Ovary (tissue), 9 donors: ENCODE data around the gene ERFL. TPM values are rescaled to one million over a fixed set of nuclear protein-coding genes. Genes with fewer than 3 reads are reported as not detected.
A peak's percentile ranks its signal among the peaks of the same experiment; 100 is the strongest.

Experiments used
- DNase-seq, 5 donors: peaks; one replicate each; pipeline ENCODE4 v3.0.0-alpha.2; 2019 to 2020
- H3K27ac ChIP-seq, 2 donors: fragments of 200-600 bp; one replicate each; pipeline versions ENCODE4 v1.5.1 to v1.8.0; 2019 to 2022
- H3K27me3 ChIP-seq: fragments of 200-600 bp; one replicate; pipeline ENCODE4 v1.8.0; 2022
- H3K36me3 ChIP-seq: fragments of 200-600 bp; sonication (generic); one replicate; pipeline ENCODE4 v1.5.1; 2019
- H3K4me1 ChIP-seq: one replicate; pipeline ENCODE4 v1.8.1; 2013; ENCODE audit warnings: mild to moderate bottlenecking, moderate library complexity; ENCODE audit not compliant: insufficient read depth
- H3K4me3 ChIP-seq: fragments of 200-600 bp; sonication (generic); one replicate; pipeline ENCODE4 v1.5.1; 2017
- H3K9me3 ChIP-seq, 2 donors: fragments of 200-600 bp in 1 of 2; sonication (generic) in 1 of 2; one replicate each; pipeline versions ENCODE4 v1.5.1 to v1.8.1; 2013 to 2019; ENCODE audit warnings: mild to moderate bottlenecking in 1 of 2, moderate library complexity in 1 of 2
- EP300 ChIP-seq: sonication (generic); formaldehyde crosslinking; IDR thresholded peaks from one replicate; pipeline ENCODE4 v1.6.1; 2017; ENCODE audit warnings: antibody characterized with exemption
- POLR2A ChIP-seq: fragments of 450-650 bp; IDR thresholded peaks from one replicate; pipeline ENCODE4 v1.6.1; 2017; ENCODE audit warnings: antibody characterized with exemption, mild to moderate bottlenecking, moderate library complexity
- WGBS, 3 donors: extraction: QIAGEN DNeasy Blood & Tissue Kit in 1 of 3; methylation state at CpG; one replicate each; pipeline versions ENCODE4 v1.1.5 to v1.1.7; 2013 to 2017; 5-methylcytosine and 5-hydroxymethylcytosine counted together
- intact Hi-C, 4 donors: fragments of 100-400 bp; cut with DNase I; formaldehyde crosslinking; loops; one replicate each; pipeline versions ENCODE4 v1.11.0 to v1.15.1; 2022 to 2023
- polyA plus RNA-seq, 2 donors: library from polyadenylated mRNA; stranded (reverse); fragments of 200-250 nt in 1 of 2; fragments of 350-450 nt in 1 of 2; fragmentation: Illumina TruSeq in 1 of 2; extraction: RNeasy Lipid Tissue Mini Kit (QIAGEN cat#74804) in 1 of 2; gene quantifications; one replicate each; pipeline ENCODE4 v1.2.3, GENCODE V29; 2013 to 2014
- total RNA-seq, 7 donors: library from RNA; depleted of rRNA in 2 of 7; stranded (reverse); fragments of >200 nt in 2 of 7; fragmentation: NEBNext Ultra II Directional in 3 of 7; extraction: Animal tissue kit (Norgen Biotek cat#: 25700) in 3 of 7; gene quantifications; one replicate each; pipeline versions ENCODE4 v1.1.0 to v1.2.4, GENCODE V29; 2016 to 2023
- TF ChIP-seq, protein P1 (sequence below), 3 donors: fragments of 450-650 bp in 2 of 3; fragments of 200-600 bp in 1 of 3; IDR thresholded peaks; one replicate each; pipeline versions ENCODE4 v1.5.1 to v1.8.0; 2016 to 2022; ENCODE audit warnings: antibody characterized with exemption in 3 of 3, mild to moderate bottlenecking in 1 of 3
- donor health status: DM: no; HTN: no; CAD: no; lungs with moderate emphysema.
- donor health status: DM: no; HTN: no; CAD: no.
- donor health status: Bipolar disorder and iron deficiency.
- donor health status: DM: yes; HTN: yes; CAD: no.
- donor health status: DM: no; HTN: no; CAD: no.
- donor health status: DM: yes; HTN: yes; CAD: no.

The ERFL gene
- total and polyA plus RNA-seq, 9 donors: 0.11 to 1.3 (median 0.44) TPM; not detected in 1

DNA sequence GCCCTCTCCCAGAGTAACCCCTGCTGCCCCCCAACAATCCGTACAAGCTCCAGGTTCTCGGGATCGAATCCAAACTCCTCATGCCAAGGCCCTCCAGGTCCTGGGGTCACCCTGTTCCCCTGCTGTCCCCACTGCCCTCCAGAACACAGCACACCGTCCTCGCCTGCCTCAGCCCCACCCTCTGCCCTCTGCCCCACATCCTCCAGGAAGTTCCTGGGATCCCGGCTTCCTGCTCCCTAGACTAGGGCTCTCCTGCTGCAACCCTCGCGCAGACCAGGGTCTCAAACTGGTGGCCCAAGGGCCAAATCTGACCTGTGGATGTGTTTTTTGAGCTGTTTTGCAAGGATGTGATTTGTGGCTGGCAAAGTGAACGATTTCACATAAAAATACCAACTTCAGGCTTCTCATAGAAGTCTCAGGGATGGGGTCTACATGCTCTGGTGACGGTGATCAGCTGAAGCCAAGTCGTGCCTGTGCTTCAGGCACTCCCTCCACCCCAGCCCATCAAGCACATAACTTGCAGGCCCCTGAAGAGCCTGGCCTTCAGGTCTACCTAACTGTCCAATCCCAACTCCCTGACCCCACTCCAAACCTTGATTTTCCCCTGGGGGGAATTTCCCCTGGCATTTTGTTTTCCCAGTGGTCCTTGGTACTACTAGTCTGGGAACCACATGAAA, 29.1 kb upstream of the ERFL start:
- Histone ChIP-seq H3K9me3 (no peaks in the 10 kb centered on the region), H3K4me1 (peaks cover 1% of the 10 kb centered on the region), H3K27me3 (no peaks in the 10 kb centered on the region), H3K4me3 (no peak overlapping the region), H3K36me3 (no peaks in the 10 kb centered on the region), H3K27ac (no peak overlapping the region)
- no peak for TF ChIP-seq EP300
- TF ChIP-seq, protein P1, sequence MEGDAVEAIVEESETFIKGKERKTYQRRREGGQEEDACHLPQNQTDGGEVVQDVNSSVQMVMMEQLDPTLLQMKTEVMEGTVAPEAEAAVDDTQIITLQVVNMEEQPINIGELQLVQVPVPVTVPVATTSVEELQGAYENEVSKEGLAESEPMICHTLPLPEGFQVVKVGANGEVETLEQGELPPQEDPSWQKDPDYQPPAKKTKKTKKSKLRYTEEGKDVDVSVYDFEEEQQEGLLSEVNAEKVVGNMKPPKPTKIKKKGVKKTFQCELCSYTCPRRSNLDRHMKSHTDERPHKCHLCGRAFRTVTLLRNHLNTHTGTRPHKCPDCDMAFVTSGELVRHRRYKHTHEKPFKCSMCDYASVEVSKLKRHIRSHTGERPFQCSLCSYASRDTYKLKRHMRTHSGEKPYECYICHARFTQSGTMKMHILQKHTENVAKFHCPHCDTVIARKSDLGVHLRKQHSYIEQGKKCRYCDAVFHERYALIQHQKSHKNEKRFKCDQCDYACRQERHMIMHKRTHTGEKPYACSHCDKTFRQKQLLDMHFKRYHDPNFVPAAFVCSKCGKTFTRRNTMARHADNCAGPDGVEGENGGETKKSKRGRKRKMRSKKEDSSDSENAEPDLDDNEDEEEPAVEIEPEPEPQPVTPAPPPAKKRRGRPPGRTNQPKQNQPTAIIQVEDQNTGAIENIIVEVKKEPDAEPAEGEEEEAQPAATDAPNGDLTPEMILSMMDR (IDR thresholded peaks at IDR 0.05): no peak
- no peak for TF ChIP-seq POLR2A
- intact Hi-C loops: loop anchor here in 1 of 4 donors (5.0 kb wide), 1 partner anchor 95 kb away; the partner anchor contains the start of gene RPS19
- DNase-seq: no peak
- WGBS, 3 donors: 71 to 77% (median 73%) methylated on average over 11 of the region's 11 CpGs

DNA sequence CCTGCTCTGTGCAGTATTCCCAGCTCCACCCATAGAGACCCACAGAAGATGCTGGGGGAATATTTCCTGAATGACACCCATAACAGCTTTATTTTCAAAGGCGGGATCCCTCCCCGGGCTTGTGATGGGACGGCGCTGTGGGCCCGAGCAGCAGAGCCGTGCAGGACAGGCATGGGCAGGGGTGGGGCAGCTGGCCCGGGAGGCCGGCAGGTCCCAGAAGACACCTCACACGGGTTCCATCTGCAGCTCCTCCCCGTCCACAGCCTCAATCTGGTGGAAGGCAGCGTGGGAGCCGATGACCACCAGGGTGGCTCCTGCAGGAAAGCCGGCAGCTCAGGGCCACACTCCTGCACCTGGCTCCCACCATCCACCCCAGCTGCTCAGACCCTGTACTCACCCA, 28.4 kb upstream of the ERFL start:
- intact Hi-C loops: loop anchor here in 1 of 4 donors (5.0 kb wide), 1 partner anchor 94 kb away; the partner anchor contains the start of gene RPS19
- 77 to 85% (median 81%) methylated on average over 13 of the region's 13 CpGs for WGBS, 3 donors
- no peak for DNase-seq

DNA sequence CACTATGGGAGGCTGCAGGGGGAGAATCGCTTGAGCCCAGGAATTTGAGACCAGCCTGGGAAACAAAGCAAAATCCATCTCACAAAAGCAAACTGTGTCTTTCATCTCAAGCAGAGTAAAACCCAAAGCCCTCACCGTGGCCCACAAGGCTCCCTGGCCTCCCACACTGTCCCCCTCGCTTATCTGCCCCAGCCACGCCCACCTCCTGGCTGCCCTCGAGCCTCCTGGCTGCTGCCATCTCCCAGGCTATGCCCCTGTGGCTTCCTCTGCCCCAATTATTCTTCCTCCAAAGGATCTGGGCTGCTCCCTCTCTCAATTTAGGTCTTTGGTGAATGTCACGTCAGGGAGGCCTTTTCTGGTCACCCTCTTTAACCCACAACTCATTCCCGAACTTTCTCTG, 27.3 kb upstream of the ERFL start:
- Histone ChIP-seq H3K4me1 (peaks cover 1% of the 10 kb centered on the region), H3K4me3 (no peak overlapping the region), H3K9me3 (no peaks in the 10 kb centered on the region), H3K27me3 (no peaks in the 10 kb centered on the region), H3K27ac (no peak overlapping the region), H3K36me3 (no peaks in the 10 kb centered on the region)
- intact Hi-C loops: loop anchor here in 1 of 4 donors (5.0 kb wide), 1 partner anchor 93 kb away; the partner anchor contains the start of gene RPS19
- no peak for DNase-seq
- WGBS, 3 donors: 57 to 60% (median 58%) methylated on average over 7 of the region's 7 CpGs
- no peak for TF ChIP-seq POLR2A

More for the DNA sequence above, 28.4 kb upstream of the ERFL start:
- no peak overlapping the region for H3K4me3 ChIP-seq
- H3K9me3 ChIP-seq: no peaks in the 10 kb centered on the region
- no peak overlapping the region for H3K27ac ChIP-seq
- TF ChIP-seq, protein P1 (IDR thresholded peaks at IDR 0.05): no peak
- TF ChIP-seq POLR2A: no peak
- no peak for TF ChIP-seq EP300
- no peaks in the 10 kb centered on the region for H3K36me3 ChIP-seq
- H3K4me1 ChIP-seq: peaks cover 1% of the 10 kb centered on the region
- no peaks in the 10 kb centered on the region for H3K27me3 ChIP-seq

DNA sequence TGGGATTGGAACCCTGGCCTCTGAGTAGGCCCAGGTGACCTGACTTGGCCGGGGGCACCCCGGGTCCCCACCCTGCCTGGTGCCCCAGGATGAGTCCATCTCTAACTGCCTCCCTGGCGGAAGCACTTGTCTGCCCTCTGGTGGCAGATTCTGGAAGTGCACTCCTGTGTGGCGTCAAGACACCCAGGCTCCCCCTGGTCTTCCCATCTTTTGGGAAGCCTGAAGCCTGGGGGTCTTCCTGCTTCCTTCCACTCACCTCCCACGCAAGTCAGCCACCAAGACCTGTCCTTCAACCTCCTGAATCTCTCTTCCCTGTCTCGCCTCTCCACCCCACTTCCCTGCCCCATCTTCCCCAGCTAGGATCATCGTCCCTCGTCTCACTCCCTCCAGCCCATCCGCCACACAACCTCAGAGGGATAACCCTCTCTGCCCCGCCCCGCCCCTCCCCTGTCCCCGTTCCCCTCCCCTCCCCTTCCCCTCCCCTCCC, 23.5 kb upstream of the ERFL start:
- TF ChIP-seq EP300: no peak
- TF ChIP-seq, protein P1 (IDR thresholded peaks at IDR 0.05): peak; percentile 58 to 88 (median 68)
- no peaks in the 10 kb centered on the region for H3K9me3 ChIP-seq
- H3K27ac ChIP-seq: no peak overlapping the region
- H3K27me3 ChIP-seq: no peaks in the 10 kb centered on the region
- DNase-seq: peak; percentile 60 to 82 (median 80)
- H3K36me3 ChIP-seq: no peaks in the 10 kb centered on the region
- no peaks in the 10 kb centered on the region for H3K4me1 ChIP-seq
- WGBS, 3 donors: 1 to 3% (median 3%) methylated on average over 12 of the region's 12 CpGs
- H3K4me3 ChIP-seq: no peak overlapping the region
- intact Hi-C loops: no loop called here

DNA sequence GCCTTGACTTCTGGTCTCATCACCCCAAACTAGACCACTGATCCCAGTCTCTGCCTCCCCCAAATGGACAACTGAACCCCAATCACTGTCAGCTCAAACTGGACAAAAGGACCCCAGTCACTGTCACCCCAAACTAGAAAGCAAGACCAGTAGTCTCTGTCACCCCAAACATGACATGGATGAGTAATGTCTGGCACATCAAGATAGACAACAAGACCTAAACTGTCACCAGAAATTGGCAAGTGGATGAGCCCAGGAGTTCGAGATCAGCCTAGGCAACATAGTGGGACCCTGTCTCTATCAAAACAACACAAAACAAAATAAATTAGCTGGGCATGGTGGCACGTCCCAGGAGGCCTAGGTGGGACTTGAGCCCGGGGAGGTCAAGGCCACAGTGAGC, 18.8 kb upstream of the ERFL start:
- intact Hi-C loops: no loop called here
- no peak for DNase-seq
- Histone ChIP-seq H3K4me3 (no peak overlapping the region), H3K36me3 (no peaks in the 10 kb centered on the region), H3K27me3 (no peaks in the 10 kb centered on the region), H3K9me3 (no peaks in the 10 kb centered on the region), H3K27ac (no peak overlapping the region), H3K4me1 (no peaks in the 10 kb centered on the region)
- TF ChIP-seq, protein P1 (IDR thresholded peaks at IDR 0.05): no peak
- TF ChIP-seq POLR2A (no peak), EP300 (no peak)
- 83 to 91% (median 86%) methylated on average over 3 of the region's 3 CpGs for WGBS, 3 donors
